ENCODE measurements around the gene TEX44.
"Not testable (repeated sequence)": the region's sequence is repeated elsewhere in the genome, so short reads cannot be mapped to it uniquely, and the experiment has no call there.

Gene TEX44

DNA sequence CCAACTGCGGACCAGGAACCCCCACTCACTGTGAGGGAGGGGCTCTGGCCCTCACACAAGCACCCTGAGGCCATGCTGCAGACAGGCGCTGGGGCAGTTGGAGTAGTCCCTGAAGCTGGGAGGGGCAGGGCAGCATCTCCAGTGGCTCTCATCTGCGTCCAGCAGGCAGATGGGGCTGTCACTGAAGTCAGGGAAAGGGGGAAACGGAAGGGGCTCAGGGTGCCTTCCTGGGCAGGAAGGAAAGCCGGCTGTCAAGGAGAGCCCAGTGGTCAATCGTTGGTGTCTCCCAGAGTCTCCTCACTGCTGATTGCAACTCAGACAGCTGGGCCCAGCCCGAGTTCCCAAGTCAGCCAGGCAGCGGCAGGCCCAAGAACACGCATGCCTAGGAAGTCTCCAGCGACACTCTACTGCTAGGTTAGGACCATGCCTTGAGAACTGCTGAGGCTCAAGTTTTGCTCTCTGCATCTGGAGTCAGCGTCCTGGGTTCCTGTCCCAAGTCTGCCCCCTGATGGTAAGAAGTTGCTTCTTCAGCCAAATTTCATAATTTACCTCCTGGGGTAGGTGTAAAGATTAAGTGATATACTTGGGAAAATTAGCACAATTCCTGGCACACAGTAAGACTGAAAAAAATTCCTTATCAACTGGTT lies 35.0 kb upstream of the TEX44 start:
- TF ChIP-seq, protein P1, sequence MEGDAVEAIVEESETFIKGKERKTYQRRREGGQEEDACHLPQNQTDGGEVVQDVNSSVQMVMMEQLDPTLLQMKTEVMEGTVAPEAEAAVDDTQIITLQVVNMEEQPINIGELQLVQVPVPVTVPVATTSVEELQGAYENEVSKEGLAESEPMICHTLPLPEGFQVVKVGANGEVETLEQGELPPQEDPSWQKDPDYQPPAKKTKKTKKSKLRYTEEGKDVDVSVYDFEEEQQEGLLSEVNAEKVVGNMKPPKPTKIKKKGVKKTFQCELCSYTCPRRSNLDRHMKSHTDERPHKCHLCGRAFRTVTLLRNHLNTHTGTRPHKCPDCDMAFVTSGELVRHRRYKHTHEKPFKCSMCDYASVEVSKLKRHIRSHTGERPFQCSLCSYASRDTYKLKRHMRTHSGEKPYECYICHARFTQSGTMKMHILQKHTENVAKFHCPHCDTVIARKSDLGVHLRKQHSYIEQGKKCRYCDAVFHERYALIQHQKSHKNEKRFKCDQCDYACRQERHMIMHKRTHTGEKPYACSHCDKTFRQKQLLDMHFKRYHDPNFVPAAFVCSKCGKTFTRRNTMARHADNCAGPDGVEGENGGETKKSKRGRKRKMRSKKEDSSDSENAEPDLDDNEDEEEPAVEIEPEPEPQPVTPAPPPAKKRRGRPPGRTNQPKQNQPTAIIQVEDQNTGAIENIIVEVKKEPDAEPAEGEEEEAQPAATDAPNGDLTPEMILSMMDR (IDR thresholded peaks at IDR 0.05; ENCODE audit: extremely low read depth, insufficient read depth, missing control alignments), result peak; percentile 72
- peak; percentile 86 for DNase-seq (ENCODE audit: low spot score)
- in situ Hi-C loops (cut with MboI; ENCODE audit: low pct_unique_long_range_greater_than_20kb, low sequenced_read_pairs, unreplicated experiment), result loop anchor here (5.0 kb wide), 1 partner anchor 35 kb away; no protein-coding TSS in a partner anchor

DNA sequence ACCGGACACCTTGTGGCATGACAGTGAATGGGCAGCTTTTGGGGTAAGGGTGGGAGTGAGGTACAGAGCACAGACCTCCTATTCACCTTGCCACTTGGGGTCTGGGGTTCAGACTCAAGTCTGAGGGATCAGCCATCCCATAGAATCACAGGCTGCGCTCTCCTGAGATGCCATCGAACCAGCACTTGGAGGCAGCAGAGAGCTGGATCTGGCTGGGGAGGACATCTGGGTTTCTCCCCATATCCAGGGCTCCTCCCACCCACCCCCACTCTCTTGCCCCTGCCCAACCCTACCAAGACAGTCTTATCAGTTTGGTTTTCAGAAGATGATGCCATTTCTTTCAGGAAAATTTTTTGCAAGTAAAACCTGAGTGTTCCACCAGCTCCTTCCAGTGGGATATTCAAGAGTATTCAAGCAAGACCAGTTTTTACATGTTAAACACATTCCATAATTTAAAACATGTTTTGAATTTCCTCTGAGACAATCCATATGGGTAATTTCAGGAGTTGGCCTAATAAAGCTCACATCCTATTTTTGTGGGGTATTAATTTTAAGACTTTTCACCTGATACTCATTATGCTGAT lies 29.2 kb upstream of the TEX44 start:
- peak; percentile 75 for DNase-seq (ENCODE audit: low spot score)
- TF ChIP-seq, protein P1 (IDR thresholded peaks at IDR 0.05; ENCODE audit: extremely low read depth, insufficient read depth, missing control alignments), result peak; percentile 89
- in situ Hi-C loops (cut with MboI; ENCODE audit: low pct_unique_long_range_greater_than_20kb, low sequenced_read_pairs, unreplicated experiment), result no loop called here

DNA sequence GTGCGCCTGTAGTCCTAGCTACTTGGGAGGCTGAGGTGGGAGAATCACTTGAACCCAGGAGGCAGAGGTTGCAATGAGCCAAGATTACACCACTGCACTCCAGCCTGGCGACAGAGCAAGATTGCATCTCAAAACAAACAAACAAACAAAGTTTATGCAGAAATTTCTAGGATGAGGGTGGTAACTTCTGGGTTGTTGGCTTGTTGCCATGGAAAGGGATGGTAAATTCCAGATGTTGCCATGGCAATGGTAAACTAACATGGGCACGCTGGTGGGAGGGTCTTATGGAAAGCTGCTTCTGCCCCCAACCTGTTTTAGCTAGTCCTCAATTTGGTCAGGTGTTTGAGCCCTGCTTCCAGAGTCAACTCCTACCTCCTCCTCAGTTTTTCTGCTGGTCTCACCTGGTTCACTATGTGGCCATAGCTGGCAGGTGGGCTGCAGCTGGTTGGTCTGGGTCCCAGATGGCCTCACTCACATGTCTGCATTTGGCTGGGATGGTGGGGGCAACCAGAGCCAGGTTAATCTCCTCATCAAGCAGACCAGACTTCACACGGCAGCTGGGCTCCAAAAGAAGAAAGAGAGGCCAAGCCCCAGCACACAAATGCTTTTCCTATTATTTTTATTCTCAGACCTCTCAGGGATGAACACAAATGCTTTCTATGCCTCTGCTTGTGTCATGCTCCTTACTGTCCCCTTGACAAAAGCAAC lies 26.6 kb upstream of the TEX44 start:
- in situ Hi-C loops (cut with MboI; ENCODE audit: low pct_unique_long_range_greater_than_20kb, low sequenced_read_pairs, unreplicated experiment), result no loop called here
- TF ChIP-seq, protein P1 (IDR thresholded peaks at IDR 0.05; ENCODE audit: extremely low read depth, insufficient read depth, missing control alignments), result no peak
- no peak for DNase-seq (ENCODE audit: low spot score)

DNA sequence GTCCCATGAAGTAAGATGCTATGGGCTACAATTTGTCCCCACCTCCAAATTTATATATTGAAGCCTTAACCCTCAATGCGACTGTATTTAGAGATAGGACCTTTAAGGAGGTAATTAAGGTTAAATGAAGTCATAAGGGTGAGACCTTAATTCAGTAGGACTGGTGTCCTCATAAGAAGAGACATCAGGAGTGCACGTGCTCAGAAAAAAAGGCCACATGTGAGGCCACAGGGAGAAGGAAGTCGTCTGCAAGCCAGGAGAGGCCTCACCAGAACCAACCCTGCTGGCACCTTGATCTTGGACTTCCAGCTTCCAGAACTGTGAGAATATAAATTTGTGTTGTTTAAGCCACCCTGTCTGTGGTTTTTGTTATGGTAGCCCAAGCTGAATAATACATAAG lies 25.5 kb upstream of the TEX44 start:
- TF ChIP-seq, protein P1 (IDR thresholded peaks at IDR 0.05; ENCODE audit: extremely low read depth, insufficient read depth, missing control alignments), result no peak
- in situ Hi-C loops (cut with MboI; ENCODE audit: low pct_unique_long_range_greater_than_20kb, low sequenced_read_pairs, unreplicated experiment), result no loop called here
- no peak for DNase-seq (ENCODE audit: low spot score)

DNA sequence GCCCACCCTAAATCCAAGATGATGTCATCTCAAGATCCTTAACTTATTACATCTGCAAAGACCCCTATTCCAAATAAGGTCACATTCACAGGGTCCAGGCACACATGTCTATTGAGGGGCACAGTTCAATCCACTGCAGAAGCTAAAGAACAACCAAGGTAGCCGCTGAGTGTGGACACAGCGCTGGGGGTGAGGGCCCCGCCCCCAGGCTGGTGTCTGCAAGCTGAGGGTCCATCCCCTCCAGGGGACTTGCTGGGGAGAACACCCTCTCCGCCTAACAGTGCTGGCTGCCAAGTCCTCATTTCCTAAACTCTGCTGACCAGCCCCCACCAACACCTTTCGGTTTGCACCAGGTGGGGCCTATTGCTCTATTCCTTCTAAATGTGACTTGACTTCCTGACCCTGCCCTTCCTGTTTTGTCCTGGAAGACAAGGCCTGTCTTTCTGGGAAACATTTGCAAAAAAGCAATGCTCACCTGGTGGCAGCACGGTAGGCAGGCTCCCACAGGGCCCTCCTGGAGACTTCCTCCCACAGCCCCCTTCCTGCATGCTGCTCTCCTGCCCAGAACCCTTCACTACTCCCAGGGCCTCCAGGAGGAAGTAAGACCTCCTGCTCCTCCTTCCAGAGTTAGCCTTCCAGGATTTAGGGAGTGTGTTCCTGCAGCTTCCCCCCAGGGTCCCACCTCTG lies 24.4 kb upstream of the TEX44 start:
- DNase-seq (ENCODE audit: low spot score), result no peak
- in situ Hi-C loops (cut with MboI; ENCODE audit: low pct_unique_long_range_greater_than_20kb, low sequenced_read_pairs, unreplicated experiment), result no loop called here
- TF ChIP-seq, protein P1 (IDR thresholded peaks at IDR 0.05; ENCODE audit: extremely low read depth, insufficient read depth, missing control alignments), result no peak

DNA sequence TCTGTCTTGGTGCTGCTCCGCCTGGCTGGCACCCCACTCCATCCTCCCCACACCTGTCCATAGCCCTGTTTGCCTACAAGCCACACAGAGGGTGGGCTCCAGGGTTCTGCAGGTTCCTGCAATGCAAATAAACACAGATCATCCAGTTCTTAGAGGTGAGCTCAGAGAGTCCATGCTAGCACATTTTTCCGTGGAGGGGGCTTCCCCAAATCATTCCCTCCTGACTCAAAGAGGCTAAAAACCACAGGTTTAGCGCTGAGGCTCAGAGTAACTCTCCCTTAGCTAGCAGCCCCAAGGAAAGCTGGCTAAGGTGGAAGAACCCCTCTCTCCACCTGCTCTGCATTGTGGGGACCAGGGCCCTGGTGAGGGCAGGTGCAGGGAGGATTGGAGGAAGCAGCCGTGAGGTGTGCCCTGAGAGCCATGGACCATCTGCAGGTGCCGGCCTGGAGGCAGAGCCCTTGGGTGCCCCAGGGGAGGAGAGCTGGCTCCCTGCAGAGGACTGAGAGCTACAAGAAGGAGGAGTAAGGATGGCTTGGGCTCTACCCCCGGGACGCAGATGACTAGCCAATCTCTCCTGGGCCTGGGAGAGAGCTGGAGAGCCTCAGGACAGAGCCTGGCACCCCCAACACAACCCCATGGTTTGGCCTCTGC lies 23.8 kb upstream of the TEX44 start:
- TF ChIP-seq, protein P1 (IDR thresholded peaks at IDR 0.05; ENCODE audit: extremely low read depth, insufficient read depth, missing control alignments), result no peak
- in situ Hi-C loops (cut with MboI; ENCODE audit: low pct_unique_long_range_greater_than_20kb, low sequenced_read_pairs, unreplicated experiment), result no loop called here

DNA sequence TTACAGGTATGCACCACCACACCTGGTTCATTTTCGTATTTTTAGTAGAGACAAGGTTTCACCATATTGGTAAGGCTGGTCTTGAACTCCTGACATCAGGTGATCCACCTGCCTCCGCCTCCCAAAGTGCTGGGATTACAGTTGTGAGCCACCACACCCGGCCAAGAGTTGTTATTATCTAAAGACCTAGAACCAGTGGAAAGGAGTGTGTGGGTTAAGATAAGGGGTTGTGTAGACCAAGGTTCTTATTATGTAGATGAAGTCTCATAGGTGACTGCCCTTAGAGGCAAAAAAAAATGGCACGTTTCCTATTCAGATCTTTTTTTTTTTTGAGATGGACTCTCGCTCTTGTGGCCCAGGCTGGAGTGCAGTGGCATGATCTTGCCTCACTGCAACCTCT lies 21.7 kb upstream of the TEX44 start:
- DNase-seq (ENCODE audit: low spot score); in situ Hi-C loops (cut with MboI; ENCODE audit: low pct_unique_long_range_greater_than_20kb, low sequenced_read_pairs, unreplicated experiment): not testable (repeated sequence)

More for the DNA sequence above, 23.8 kb upstream of the TEX44 start:
- no peak for DNase-seq (ENCODE audit: low spot score)
